SU-DHL-6 (cell line): Measurements from ENCODE around the gene CELSR2.

Experiments
- EZH2phosphoT487 ChIP-seq: fragments of 200-600 bp; sonication (generic), shearing (Covaris generic); conservative IDR thresholded peaks from 2 replicates; pipeline ENCODE4 v1.6.1; 2018; ENCODE audit warnings: mild to moderate bottlenecking, antibody characterized with exemption, low read length, moderate library complexity, mixed read lengths
- TF ChIP-seq, protein P1 (sequence below): fragments of 200-600 bp; sonication (generic); IDR thresholded peaks from one replicate; pipeline ENCODE4 v1.5.1; 2017; ENCODE audit warnings: antibody characterized with exemption, mild to moderate bottlenecking, low read length, moderate library complexity; ENCODE audit not compliant: insufficient read depth, poor library complexity, severe bottlenecking

DNA sequence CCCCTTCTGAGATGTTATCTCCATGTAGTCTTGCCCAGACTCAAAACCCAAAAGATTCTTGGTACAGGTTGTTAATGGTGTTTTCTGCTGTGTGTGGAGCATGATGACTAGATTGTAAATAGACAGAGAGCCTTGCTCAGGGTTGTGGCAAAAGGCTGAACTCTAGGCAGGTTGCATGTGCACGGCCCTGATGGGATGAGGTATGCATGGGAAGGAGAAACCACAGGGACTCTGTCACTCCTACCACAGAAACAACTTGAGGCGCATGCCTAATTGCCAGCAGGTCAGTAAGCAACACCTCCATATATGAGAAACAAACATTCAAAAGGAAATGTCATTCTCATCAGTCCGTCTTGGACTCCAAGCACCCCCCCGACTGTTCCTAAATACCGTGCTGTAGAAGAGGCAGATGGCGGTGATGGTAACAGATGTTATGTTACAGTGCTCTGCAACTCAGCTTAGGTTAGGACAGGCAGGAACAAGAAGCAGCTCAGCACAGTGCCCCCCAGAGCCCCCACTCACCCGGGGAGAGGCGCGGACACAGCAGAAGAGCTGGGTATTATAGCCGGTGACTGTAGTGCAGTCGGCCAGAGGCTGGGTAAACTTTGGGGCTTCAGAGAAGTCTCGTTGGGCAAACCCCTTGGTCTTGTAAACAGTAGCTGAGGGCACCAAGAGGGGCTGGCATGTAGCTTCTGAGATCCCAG is 46.5 kb downstream of the CELSR2 start:
- TF ChIP-seq, protein P1, sequence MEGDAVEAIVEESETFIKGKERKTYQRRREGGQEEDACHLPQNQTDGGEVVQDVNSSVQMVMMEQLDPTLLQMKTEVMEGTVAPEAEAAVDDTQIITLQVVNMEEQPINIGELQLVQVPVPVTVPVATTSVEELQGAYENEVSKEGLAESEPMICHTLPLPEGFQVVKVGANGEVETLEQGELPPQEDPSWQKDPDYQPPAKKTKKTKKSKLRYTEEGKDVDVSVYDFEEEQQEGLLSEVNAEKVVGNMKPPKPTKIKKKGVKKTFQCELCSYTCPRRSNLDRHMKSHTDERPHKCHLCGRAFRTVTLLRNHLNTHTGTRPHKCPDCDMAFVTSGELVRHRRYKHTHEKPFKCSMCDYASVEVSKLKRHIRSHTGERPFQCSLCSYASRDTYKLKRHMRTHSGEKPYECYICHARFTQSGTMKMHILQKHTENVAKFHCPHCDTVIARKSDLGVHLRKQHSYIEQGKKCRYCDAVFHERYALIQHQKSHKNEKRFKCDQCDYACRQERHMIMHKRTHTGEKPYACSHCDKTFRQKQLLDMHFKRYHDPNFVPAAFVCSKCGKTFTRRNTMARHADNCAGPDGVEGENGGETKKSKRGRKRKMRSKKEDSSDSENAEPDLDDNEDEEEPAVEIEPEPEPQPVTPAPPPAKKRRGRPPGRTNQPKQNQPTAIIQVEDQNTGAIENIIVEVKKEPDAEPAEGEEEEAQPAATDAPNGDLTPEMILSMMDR = no peak
- no peak for TF ChIP-seq EZH2phosphoT487
